ENCODE data around the gene NNMT.

DNA sequence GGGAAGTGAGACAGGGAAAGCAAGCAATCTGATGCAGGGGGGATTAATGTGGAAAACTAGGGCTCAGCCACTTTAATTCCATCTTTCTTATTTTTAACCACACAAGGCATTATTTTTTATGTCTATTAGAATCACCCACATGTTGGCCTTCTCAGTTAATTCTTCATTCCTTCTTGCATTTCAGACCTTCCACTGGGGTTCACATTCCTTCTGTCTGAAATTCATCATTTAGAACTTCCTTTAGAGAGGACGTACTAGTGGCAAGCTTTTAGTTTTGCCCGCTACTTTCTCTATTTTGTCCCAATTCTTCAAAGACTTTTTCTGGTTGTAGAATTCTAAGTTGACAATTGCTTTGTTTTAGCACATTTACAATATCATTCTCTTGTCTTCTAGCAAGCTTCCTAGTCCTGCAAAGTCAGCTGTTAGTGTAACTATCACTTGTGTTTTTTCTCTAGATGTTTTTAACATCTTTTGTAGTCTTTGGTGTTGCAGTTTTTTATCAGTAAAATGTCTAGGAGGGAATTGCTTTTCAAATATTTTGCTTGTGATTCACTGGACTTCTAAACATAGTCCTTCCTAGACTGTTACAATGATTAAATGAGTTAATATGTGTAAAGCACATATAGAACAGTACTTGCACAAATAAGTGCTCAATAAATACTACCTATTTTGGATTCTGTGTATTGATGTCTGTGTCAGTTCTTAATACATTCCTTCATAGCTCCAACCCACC is 5.5 kb upstream of the NNMT start:
- TF ChIP-seq, protein P1, sequence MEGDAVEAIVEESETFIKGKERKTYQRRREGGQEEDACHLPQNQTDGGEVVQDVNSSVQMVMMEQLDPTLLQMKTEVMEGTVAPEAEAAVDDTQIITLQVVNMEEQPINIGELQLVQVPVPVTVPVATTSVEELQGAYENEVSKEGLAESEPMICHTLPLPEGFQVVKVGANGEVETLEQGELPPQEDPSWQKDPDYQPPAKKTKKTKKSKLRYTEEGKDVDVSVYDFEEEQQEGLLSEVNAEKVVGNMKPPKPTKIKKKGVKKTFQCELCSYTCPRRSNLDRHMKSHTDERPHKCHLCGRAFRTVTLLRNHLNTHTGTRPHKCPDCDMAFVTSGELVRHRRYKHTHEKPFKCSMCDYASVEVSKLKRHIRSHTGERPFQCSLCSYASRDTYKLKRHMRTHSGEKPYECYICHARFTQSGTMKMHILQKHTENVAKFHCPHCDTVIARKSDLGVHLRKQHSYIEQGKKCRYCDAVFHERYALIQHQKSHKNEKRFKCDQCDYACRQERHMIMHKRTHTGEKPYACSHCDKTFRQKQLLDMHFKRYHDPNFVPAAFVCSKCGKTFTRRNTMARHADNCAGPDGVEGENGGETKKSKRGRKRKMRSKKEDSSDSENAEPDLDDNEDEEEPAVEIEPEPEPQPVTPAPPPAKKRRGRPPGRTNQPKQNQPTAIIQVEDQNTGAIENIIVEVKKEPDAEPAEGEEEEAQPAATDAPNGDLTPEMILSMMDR (IDR thresholded peaks at IDR 0.05): no peak
- TF ChIP-seq POLR2A (IDR thresholded peaks at IDR 0.05): no peak
